GM19463 (cell line): ENCODE measurements around the gene FUOM.
A peak's percentile ranks its signal among the peaks of the same experiment; 100 is the strongest.
"Not testable (repeated sequence)": the region's sequence is repeated elsewhere in the genome, so short reads cannot be mapped to it uniquely, and the experiment has no call there.

Experiments
- ATAC-seq: cut with Tn5 transposase; IDR thresholded peaks from one replicate; pipeline ENCODE4 v1.9.1; 2021; ENCODE audit warnings: mild to moderate bottlenecking, moderate library complexity; ENCODE audit not compliant: unreplicated experiment

Gene FUOM

DNA sequence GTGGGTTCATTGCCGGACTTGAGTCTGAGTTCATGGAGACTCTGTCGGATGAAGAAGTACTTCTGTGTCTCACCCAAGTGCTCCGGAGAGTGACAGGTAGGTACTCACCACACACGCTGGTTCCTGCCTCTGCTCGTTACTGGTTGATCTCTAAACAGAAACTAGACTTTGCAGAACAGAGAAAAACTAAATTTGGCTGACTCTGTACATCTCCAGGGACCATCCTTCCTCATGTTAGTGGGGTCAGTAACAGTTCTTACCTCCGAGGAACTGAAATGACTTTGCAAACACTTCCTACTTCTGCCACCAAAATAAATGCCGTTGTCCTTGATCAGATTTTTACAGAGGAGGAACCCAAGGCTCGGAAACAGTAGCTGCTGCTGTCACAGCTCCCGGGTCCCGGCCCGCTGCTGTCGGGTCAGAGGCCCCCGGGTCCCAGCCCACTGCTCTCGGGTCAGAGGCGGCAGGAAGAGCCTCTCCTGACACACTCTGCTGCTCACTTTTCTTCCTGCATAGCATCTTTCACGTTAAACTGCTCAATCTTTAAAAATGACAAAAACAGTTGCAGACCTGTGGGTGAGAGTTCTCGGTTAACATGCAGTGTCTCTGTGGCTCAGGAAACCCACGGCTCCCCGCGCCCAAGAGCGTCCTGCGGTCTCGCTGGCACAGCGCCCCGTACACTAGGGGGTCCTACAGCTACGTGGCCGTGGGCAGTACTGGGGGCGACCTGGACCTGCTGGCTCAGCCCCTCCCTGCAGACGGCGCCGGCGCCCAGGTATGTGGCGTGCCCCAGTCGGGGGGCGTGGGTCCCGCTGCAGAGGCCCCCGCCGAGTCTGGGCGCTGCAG lies 31.4 kb upstream of the FUOM start:
- peak; percentile 78 for ATAC-seq

DNA sequence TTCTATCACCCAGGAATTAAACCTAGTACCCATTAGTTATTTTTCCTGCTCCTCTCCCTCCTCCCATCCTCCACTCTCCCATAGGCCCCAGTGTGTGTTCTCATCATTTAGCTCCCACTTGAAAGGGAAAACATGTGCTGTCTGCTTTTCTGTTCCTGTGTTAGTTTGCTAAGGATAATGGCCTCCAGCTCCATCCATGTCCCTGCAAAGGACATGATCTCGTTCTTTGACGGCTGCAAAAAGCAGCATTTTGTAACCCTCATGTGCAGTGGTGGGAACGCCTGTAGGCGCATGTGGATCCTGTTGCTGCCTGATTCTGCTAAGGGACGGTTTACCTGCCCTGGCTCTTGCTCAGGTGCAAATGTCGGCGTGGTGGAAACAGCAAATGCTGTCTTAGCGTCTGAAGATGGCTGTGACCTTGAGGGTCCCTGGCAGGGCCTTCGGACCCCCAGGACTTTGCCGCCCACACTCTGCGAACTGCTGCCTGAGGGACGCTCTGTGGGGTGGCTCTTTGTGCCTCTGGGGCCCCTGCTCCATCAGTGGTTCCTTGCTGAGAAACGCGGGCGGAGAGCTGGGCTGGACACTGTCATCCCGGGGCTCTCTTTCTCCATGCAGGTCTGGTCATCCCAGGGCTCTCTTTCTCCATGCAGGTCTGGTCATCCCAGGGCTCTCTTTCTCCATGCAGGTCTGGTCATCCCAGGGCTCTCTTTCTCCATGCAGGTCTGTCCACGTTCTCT lies 30.6 kb upstream of the FUOM start:
- ATAC-seq, result no peak

DNA sequence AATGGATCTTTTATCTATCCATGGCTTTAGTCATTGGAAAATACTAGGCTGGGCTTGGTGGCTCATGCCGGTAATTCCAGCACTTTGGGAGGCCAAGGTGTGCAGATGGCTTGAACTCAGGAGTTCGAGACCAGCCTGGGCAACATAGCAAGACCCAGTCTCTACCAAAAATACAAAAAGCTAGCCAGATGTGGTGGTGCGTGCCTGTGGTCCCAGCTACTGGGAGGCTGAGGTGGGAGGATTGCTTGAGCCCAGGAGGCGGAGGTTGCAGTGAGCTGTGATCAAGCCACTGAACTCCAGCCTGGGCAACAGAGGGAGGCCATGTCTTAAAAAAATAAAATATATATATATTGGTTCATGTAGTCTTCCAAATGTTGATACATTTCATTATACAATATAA lies 29.1 kb upstream of the FUOM start:
- not testable (repeated sequence) for ATAC-seq

DNA sequence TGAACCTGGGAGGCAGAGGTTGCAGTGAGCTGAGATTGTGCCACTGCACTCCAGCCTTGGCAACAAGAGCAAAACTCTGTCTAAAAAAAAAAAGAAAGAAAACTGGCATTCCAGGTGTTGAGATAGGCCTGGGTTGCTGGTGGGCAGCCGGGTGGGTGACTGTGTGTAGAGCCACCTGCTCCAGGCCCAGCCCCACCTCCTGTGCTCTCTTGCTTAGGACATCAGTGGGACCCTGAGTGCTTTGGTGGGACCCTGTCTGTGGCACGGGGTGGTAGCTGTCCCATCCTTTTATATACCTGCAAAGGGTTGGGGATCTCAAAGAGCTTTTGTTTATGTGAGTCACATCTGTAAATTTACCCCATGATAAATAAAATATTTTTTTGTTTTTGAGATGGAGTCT lies 27.4 kb upstream of the FUOM start:
- ATAC-seq, result no peak

DNA sequence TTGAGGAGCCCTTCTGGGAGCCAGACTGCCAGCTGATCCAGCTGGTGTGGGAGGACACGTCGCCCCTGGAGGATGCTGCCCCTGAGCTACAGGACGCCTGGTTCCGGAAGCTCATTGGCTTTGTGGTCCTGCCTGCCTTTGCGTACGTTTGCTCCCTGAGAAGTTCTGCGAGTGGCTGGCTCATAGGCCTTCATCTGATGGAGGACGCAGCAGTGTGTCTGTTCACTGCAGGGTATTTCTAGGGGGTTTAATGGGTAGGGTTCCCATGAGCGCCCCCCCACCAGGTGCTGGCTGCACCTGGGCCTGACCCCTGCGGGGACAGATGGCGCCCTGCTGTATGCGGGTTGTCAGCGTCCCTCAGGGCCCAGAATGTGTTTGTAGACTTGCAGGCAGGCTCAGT lies 26.3 kb upstream of the FUOM start:
- ATAC-seq, result no peak

DNA sequence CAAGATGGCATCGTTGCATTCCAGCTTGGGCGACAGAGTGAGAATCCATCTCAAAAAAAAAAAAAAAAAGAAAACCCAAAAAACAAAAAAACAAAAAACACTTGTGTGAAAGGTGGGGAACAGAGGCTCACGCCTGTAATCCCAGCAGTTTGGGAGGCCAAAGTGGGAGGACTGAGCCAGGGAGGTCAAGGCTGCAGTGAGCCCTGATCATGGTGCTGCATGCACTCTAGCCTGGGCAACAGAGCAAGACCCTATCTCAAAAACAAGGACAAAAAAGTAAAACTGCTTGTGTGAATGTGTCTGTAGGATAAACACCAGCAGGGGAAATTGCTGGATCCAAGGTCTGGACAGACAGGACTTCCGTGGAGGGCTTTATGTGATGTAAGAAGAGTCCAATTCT lies 25.7 kb upstream of the FUOM start:
- ATAC-seq, result no peak

DNA sequence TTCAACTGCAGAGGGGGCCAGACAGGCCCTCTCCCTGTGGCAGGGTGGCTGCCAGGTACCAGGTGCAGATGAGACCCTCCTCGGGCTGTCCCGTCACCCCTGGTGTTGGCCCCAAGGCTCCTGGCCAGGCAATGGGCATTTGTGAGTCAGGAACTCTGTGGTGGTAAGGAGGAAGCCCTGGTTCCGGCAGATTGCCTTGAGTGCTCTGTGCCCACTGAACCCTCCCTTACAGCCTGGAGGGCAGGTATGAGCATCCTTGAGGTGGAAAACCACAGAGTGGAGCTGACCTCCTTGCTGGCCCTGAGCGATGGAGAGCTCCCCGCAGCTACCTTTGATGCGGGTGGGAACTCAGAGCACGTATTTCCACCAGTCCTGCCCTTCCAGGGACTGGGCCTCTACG lies 23.2 kb upstream of the FUOM start:
- no peak for ATAC-seq

DNA sequence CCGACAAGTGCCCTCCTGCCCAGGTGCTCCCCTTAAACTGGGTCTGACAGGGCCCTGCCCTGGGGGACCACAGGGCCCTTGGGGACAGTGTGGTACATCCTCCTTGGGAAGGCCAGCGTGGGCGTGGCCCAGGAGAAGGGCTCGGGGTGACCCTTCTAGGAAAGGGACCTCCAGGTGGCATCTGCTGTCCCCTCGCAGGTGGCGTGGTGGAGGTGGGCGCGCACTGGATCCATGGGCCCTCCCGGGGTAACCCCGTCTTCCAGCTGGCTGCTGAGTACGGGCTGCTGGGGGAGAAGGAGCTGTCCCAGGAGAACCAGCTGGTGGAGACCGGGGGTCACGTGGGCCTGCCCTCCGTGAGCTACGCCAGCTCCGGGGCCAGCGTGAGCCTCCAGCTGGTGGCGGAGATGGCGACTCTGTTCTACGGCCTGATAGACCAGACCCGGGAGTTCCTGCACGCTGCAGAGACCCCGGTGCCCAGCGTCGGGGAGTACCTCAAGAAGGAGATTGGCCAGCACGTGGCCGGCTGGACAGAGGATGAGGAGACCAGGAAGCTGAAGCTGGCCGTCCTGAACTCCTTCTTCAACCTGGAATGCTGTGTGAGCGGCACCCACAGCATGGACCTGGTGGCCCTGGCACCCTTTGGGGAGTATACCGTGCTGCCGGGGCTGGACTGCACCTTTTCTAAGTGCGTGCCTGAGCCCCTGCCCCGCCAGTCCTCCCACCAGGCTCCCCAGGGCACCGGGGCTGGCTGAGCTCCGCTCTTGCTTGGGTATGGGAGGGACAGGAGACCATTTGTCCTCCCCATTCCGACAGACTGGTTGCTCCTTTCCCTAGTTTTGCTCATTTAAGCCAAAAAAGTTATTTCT lies 22.2 kb upstream of the FUOM start:
- ATAC-seq, result no peak

DNA sequence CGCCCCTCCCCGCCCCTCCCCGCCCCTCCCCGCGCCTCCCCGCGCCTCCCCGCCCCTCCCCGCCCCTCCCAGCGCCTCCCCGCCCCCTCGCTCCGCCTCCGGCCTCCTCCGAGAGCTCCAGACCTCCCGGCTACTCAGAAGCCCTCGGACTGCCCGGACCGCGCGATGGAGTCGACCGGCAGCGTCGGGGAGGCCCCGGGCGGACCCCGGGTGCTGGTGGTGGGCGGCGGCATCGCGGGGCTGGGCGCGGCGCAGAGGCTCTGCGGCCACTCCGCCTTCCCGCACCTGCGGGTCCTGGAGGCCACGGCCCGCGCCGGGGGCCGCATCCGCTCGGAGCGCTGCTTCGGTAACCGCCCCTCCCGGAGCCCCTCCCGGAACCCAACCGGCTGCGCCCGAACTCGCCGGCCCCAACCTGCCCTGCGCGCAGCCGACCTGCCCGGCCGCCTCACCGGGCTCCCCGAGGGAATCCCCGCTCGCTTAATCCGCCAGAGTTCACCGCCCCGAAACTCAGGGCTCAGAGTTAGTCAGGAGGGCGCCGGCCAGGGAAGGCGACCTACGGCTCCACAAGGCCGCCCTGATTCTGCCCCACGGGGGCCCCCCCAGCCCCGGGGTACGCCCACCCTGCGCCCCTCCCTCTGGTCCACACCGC lies 21.5 kb upstream of the FUOM start, which contains the start of gene PAOX:
Gene PAOX, plus strand, starts transcription at position 111 of the 649 bp plus-strand sequence. Its CDS starts 55 bp downstream, at position 166.
- peak; percentile 52 for ATAC-seq

DNA sequence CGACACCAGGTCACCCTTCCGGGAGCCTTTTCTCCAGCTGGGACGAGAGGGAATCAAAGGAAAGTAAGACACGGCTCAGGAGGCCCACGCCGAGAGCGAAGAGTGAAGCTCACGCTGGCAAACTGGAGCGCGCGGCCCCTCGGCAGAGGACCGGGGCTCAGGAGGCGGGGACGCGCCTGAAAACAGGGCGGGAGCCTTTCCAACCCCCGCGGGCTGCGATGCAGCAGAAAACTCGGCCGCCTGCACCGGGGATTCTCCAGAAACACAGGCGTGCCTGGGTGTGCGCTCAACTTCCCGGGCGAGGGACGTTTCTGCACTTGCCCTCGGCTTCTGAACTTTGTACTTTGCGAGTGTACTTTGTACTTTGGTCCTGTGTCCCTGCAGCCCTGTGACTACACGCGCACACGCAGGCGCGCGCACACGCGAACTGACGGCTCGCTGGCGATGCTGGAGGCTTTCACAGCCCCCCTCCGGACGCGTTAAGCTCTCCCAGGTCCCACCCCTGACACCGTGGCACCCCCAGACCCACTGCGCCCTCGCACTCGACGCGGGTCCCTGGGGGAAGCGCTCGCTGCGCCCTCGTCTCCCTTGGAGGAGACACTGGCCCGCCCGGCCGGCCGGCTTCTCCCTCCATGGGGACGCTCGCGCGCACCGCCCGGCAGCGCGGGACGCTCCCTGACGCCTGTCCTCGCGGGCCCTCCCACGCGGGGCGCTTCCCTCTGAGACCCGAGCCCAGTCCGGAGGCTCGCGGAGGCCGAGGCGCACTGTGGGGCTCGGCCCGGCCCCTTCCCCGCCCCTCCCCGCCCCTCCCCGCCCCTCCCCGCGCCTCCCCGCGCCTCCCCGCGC lies 20.7 kb upstream of the FUOM start:
- peak; percentile 39 for ATAC-seq

DNA sequence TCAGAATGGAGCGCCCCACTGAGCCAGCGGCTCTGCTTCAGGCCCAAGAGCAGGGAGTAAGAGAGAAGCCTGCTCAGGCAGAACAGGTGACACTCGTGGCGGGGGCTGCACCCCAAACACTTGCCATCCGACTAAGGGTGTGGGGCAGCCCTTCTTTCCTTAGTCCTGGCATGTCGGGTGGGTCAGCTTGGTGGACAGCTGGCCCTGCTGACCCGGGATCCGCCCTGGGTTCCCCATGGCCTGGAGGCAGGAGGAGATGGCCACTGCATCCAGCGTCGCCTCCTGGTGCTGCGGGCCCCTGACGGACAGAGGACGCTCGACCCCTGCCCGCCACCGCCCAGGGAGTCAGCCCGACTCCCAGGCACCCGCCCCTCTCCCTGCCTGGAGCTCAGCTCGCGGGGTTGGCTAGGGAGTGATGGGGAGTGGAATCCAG lies 20.0 kb upstream of the FUOM start:
- no peak for ATAC-seq

DNA sequence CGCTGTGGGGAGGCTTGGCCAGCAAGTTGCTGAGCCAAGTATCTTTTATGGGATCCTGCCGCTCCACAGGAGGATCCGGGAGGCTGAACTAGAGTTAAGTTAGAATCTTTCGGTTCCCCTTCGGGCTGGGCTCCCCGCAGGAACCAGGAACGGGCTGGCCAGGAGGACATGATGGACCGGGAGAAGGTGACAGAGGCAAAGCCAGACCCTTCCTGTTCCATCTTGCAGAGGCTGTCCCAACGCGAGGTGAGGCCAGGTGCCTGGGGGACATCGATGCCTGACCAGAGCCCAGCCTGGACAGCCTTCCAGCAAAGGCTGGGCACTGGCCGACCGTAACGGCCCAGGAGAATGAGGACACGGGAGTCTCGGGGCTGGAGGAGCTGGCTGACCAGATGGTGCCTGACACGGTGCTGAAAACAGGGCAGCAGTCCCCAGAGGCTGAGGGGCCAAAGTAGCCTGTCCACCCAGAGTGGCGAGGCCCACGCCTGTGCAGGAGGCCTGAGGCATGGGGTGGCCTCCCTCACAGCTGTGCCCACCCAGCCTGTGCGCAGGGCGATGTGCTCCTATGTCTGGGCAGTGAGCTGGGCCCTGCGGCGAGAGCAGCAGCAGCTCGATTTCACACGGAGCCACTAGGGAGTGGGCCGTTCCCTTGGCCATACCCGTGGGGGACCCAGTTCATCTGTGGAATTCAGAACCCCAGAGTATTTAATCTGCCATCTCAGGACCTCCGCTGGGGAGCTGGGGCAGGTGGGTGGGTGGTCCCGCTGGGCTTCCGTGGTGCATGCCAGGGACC lies 19.4 kb upstream of the FUOM start:
- no peak for ATAC-seq

DNA sequence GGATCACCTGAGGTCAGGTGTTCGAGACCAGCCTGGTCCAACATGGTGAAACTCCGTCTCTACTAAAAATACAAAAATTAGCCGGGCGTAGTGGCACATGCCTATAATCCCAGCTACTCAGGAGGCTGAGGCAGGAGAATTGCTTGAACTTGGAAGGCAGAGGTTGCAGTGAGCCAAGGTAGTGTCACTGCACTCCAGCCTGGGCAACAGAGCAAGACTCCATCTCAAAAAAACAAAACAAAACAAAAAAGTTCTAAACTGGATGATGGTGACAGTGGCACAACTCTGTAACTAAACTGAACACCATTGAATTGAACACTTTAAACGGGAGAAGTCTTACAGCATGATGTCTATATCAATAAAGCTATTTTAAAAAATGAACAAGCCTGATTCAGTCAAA lies 18.4 kb upstream of the FUOM start:
- ATAC-seq, result not testable (repeated sequence)

DNA sequence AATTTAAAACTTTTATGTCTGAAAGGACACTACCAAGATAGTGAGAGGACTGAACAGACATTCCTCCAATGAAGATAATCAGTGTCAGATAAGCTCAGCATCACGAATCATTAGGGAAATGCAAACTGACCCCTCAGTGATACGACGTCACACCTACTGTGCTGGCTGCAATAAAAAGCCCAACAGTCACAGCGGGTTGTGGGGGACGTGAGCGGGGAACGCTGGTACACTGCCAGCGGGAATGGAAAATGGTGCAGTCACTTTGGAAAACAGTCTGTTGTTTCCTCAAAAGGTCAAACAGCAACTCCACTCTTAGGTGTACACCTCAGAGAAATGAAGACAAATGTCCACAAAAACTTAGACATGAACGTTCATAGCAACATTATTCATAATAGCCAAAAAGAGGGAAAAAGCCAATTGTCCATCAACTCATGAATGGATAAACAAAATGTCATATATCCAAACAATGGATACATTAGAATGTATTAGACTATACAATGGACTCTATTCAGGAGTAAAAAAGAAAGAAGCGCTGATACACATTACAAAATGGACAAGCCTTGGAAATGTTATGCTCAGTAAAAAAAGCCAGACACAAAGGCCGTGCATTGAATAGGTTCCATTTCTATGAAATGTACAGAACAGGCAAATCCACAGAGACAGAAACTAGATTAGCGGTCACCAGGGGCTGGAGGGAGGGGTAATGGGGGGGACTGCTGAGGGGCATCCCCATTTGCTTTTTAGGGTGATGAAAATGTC lies 17.7 kb upstream of the FUOM start:
- no peak for ATAC-seq

DNA sequence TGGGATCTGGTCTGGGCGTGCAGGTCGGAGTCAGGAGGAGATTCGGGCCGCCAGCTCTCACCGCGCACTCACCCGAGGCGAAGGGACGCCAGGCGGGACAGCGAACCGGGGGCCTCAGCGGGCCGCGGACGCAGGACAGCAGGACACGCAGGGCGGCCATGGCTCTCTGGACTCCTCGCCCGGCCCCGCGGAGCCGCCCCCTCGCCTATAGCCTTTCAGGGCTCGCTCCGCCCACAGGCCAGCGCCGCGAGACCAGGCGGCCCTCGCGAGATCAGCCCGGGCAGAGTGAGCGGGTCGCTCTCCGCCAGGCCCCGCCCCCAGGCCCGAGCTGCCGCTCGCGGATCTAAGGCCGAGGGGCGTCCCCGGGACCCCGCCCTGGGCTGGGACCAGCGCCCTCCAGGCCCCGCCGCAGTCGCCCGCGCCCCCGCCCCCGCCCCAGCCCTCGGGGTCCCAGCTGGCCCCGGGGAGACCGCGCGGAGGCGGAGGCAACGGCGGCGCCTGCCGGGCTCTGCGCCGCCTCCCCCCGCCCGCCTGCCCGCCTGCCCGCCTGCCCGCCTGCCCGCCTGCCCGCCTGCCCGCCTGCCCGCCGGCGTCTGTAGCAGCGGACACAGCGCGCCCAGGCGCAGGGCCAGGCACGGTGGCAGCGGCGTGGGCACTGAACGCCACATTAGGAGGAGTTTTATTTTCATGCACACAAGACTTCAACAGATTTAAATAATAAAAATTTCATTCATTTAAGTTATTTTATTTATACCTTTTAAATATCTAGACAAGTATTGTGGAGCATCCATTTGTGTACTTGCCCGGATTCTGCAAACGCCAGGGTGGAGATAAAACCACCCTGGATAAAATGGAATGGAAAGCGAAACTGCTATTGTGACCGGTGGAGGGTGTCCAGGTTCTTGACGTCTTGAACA lies 15.6 kb upstream of the FUOM start, which contains the start of gene ECHS1:
Gene ECHS1, minus strand, starts transcription at position 181 of the 917 bp plus-strand sequence. Its CDS starts 21 bp downstream, at position 160.
- ATAC-seq, result peak; percentile 98

DNA sequence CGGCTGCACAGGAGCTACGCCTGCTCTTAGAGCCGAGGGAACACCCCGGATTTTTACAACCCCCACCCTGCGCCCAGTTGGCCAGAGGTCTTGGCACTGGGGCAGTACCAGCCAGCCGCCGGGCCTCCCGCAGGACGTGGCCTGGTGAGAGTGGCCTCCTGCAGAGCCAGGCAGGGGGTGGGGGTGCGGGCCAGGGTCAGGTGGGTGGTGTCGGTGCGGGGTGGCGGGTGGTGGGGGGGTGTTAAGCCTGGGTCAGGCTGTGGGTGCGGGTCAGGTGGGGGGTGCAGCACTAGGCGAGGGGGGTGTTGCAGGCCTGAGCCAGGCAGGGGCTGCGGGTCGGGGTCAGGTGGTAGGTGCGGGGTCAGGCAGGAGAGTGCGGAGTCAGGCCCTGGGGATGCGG lies 14.7 kb upstream of the FUOM start:
- no peak for ATAC-seq
